ENCODE results near the gene FGF5. TPM values are rescaled to one million over a fixed set of nuclear protein-coding genes. Genes with fewer than 3 reads are reported as not detected.

The FGF5 gene
- total RNA-seq, 1 experiment from 2014 or later = not detected

DNA sequence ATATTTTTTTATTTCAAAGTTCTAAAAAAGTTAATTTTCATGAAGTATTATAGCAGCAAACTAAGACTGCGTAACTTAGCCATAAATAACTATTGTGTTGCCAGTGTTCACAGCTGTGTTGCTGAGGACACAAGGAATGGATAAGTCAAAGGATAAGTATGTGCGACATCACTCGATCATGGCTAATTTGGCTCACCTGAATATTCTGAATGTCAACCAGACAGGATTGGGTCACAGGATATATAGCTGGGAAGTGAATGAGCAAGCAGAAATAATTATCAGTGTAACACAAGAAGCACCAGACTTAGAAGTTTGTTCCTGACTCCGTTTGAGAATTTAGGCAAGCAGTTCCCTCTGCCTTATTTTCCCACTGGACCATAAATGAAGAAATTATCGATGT, 35.3 kb upstream of the FGF5 start (continued):
- TF ChIP-seq POLR2AphosphoS5 (IDR thresholded peaks at IDR 0.05; ENCODE audit: low read depth, low read length) = no peak

DNA sequence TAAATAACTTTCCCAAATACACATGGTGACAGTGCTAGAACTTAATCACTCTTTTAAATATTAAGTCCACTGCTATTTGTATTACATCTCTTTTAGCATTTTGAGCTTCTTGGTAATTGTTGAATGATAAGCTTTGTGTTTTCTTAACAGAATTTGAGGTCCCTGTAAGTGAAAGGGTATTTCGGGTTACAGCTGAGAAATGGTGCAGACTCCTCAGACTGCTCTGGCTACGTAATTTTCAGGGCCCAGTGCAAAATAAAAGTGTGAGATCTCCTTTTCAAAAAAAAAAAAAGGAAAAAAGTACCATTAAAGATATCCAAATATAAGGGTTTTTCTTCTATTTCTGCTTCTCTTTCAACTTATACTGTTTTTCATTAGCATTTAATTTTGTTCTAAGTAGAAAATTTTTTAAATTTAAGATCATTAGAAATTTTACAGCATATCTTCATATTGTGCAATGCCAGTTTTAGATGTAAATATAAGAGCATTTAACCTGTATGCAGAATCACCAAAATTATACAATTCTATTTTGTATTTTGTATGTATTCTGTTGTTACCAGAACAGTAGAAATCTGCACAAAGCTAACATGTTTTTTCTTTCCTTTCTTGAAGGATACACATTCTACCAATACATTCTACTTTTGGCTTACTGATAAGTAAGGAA, 33.6 kb upstream of the FGF5 start:
- no TSS peak for BruUV-seq (replicated peaks)
- no peaks in the 10 kb centered on the region for H3K9me3 ChIP-seq (ENCODE audit: control insufficient read depth in 1 of 2, insufficient read depth in 1 of 2, low read depth in 1 of 2, low read length in 2 of 2)
- ChIA-PET CTCF (interaction anchor here (2.8 kb wide), 1 partner anchor 12 kb away, joined by 9 read pairs; no protein-coding TSS in a partner anchor), POLR2A (no interaction called here), RAD21 (ENCODE audit: low non-redundant PET in 1 of 2, low total read pairs in 2 of 2, uncharacterized antibody in 2 of 2, unreplicated experiment in 2 of 2) (no interaction called here)
- H2AFZ ChIP-seq (ENCODE audit: low read depth, low read length, poor library complexity, severe bottlenecking) = no peak overlapping the region
- no peak overlapping the region for H3K4me2 ChIP-seq (ENCODE audit: low read length)
- ATAC-seq = no peak
- peaks cover 79% of the 10 kb centered on the region for H3K27me3 ChIP-seq (ENCODE audit: insufficient read depth, low read length)
- H3K79me2 ChIP-seq (ENCODE audit: insufficient read depth, low read length) = no peaks in the 10 kb centered on the region
- no peaks in the 10 kb centered on the region for H4K20me1 ChIP-seq (ENCODE audit: insufficient read depth)
- no peaks in the 10 kb centered on the region for H3K9me2 ChIP-seq (ENCODE audit: insufficient read depth)
- DNase-seq (ENCODE audit: low read depth, low spot score) = no peak
- H3K36me3 ChIP-seq (ENCODE audit: control insufficient read depth in 1 of 2, insufficient read depth in 2 of 2, low read length in 2 of 2) = no peaks in the 10 kb centered on the region
- no peak overlapping the region for H3K4me3 ChIP-seq (replicated peaks in 1 of 2; ENCODE audit: low read depth in 1 of 2, low read length in 2 of 2)
- no peak overlapping the region for H3K27ac ChIP-seq (ENCODE audit: low read depth, low read length)
- TF ChIP-seq, protein P1, sequence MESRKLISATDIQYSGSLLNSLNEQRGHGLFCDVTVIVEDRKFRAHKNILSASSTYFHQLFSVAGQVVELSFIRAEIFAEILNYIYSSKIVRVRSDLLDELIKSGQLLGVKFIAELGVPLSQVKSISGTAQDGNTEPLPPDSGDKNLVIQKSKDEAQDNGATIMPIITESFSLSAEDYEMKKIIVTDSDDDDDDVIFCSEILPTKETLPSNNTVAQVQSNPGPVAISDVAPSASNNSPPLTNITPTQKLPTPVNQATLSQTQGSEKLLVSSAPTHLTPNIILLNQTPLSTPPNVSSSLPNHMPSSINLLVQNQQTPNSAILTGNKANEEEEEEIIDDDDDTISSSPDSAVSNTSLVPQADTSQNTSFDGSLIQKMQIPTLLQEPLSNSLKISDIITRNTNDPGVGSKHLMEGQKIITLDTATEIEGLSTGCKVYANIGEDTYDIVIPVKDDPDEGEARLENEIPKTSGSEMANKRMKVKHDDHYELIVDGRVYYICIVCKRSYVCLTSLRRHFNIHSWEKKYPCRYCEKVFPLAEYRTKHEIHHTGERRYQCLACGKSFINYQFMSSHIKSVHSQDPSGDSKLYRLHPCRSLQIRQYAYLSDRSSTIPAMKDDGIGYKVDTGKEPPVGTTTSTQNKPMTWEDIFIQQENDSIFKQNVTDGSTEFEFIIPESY (IDR thresholded peaks at IDR 0.05; ENCODE audit: extremely low read depth, insufficient replicate concordance, low read length) = no peak
- no peak for TF ChIP-seq ZFX (IDR thresholded peaks at IDR 0.05)
- TF ChIP-seq, protein P2, sequence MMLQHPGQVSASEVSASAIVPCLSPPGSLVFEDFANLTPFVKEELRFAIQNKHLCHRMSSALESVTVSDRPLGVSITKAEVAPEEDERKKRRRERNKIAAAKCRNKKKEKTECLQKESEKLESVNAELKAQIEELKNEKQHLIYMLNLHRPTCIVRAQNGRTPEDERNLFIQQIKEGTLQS (IDR thresholded peaks at IDR 0.05) = no peak
- no peak for TF ChIP-seq EZH2 (IDR thresholded peaks at IDR 0.05)
- no peak for TF ChIP-seq CEBPB (IDR thresholded peaks at IDR 0.05; ENCODE audit: low read depth)
- no peak for TF ChIP-seq POLR2AphosphoS5 (IDR thresholded peaks at IDR 0.05; ENCODE audit: low read depth, low read length)
- no peak for TF ChIP-seq FOSL1 (IDR thresholded peaks at IDR 0.05; ENCODE audit: low read depth)
- no peak for TF ChIP-seq SRF (IDR thresholded peaks at IDR 0.05; ENCODE audit: low read depth)
- no peak for TF ChIP-seq EGR1 (IDR thresholded peaks at IDR 0.05; ENCODE audit: low read depth)
- no peak for TF ChIP-seq YY1 (IDR thresholded peaks at IDR 0.05; ENCODE audit: extremely low read depth, insufficient replicate concordance, low read depth, low read length)
- TF ChIP-seq ZNF274 (IDR thresholded peaks at IDR 0.05; ENCODE audit: low read depth, low read length) = no peak
- no peak for TF ChIP-seq CBX3 (IDR thresholded peaks at IDR 0.05; ENCODE audit: low read depth)
- TF ChIP-seq, protein P3, sequence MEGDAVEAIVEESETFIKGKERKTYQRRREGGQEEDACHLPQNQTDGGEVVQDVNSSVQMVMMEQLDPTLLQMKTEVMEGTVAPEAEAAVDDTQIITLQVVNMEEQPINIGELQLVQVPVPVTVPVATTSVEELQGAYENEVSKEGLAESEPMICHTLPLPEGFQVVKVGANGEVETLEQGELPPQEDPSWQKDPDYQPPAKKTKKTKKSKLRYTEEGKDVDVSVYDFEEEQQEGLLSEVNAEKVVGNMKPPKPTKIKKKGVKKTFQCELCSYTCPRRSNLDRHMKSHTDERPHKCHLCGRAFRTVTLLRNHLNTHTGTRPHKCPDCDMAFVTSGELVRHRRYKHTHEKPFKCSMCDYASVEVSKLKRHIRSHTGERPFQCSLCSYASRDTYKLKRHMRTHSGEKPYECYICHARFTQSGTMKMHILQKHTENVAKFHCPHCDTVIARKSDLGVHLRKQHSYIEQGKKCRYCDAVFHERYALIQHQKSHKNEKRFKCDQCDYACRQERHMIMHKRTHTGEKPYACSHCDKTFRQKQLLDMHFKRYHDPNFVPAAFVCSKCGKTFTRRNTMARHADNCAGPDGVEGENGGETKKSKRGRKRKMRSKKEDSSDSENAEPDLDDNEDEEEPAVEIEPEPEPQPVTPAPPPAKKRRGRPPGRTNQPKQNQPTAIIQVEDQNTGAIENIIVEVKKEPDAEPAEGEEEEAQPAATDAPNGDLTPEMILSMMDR (IDR thresholded peaks at IDR 0.05 in 2 of 3, conservative IDR thresholded peaks at IDR 0.05 in 1 of 3; ENCODE audit: borderline replicate concordance in 1 of 3, insufficient read depth in 1 of 3, low read depth in 2 of 3, low read length in 2 of 3) = no peak
- no peak for TF ChIP-seq ELF1 (IDR thresholded peaks at IDR 0.05; ENCODE audit: borderline replicate concordance, low read depth)
- TF ChIP-seq RAD21 (IDR thresholded peaks at IDR 0.05; ENCODE audit: low read depth) = no peak
- TF ChIP-seq, protein P4, sequence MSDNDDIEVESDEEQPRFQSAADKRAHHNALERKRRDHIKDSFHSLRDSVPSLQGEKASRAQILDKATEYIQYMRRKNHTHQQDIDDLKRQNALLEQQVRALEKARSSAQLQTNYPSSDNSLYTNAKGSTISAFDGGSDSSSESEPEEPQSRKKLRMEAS (IDR thresholded peaks at IDR 0.05) = no peak
- intact Hi-C loops (cut with micrococcal nuclease) = no loop called here
- no peaks in the 10 kb centered on the region for H3K4me1 ChIP-seq (ENCODE audit: control insufficient read depth in 1 of 2, insufficient read depth in 2 of 2, low read length in 2 of 2)
- no peak overlapping the region for H3K9ac ChIP-seq (ENCODE audit: low read length)
